OCI-LY1 (cell line): ENCODE data around the gene CRTC3.
"Not testable (repeated sequence)": the region's sequence is repeated elsewhere in the genome, so short reads cannot be mapped to it uniquely, and the experiment has no call there.

ENCODE experiments used
- EZH2 ChIP-seq: fragments of 200-600 bp; sonication (generic), shearing (Covaris generic); IDR thresholded peaks from 2 replicates; pipeline ENCODE4 v1.8.0; 2017; ENCODE audit warnings: borderline replicate concordance, mixed run types, mild to moderate bottlenecking, antibody characterized with exemption, low read length, moderate library complexity, mixed read lengths
- TF ChIP-seq, protein P1 (sequence below): fragments of 200-600 bp; sonication (generic), shearing (Covaris generic); IDR thresholded peaks from 2 replicates; pipeline ENCODE4 v1.5.1; 2017; ENCODE audit warnings: mild to moderate bottlenecking, antibody characterized with exemption, low read length, moderate library complexity, mixed read lengths

DNA sequence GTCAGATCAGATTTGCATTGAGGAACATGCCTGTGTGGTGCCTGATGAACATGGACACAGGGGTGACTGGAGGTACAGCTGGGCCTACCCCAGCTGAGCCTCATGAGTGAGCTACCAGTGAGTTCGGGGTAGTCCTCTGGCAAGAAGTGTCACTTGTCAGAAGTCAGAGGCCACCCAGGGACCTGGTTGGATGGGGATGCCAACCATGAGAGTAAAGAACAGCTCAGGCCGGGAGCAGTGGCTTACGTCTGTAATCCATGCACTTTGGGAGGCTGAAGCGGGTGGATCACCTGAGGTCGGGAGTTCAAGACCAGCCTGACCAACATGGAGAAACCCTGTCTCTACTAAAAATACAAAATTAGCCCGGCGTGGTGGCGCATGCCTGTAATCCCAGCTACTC, 140.9 kb downstream of the CRTC3 start:
- TF ChIP-seq, protein P1, sequence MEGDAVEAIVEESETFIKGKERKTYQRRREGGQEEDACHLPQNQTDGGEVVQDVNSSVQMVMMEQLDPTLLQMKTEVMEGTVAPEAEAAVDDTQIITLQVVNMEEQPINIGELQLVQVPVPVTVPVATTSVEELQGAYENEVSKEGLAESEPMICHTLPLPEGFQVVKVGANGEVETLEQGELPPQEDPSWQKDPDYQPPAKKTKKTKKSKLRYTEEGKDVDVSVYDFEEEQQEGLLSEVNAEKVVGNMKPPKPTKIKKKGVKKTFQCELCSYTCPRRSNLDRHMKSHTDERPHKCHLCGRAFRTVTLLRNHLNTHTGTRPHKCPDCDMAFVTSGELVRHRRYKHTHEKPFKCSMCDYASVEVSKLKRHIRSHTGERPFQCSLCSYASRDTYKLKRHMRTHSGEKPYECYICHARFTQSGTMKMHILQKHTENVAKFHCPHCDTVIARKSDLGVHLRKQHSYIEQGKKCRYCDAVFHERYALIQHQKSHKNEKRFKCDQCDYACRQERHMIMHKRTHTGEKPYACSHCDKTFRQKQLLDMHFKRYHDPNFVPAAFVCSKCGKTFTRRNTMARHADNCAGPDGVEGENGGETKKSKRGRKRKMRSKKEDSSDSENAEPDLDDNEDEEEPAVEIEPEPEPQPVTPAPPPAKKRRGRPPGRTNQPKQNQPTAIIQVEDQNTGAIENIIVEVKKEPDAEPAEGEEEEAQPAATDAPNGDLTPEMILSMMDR: not testable (repeated sequence)
- not testable (repeated sequence) for TF ChIP-seq EZH2
